Activated CD8-positive, alpha-beta T cell treated with anti-CD3 and anti-CD28 coated beads, Interleukin-2, amount 10 ng/mL, durations not matched to agents 7 days and 5 days (primary cell): ENCODE data around the gene TMEM117. TPM values are rescaled to one million over a fixed set of nuclear protein-coding genes. Genes with fewer than 3 reads are reported as not detected.
"Not testable (repeated sequence)": the region's sequence is repeated elsewhere in the genome, so short reads cannot be mapped to it uniquely, and the experiment has no call there.

Source experiments
- ATAC-seq: fragments of 150-1000 bp; cut with Tn5 transposase; one replicate; pipeline ENCODE4 v1.10.0; 2021; ENCODE audit warnings: moderate library complexity
- CTCF ChIA-PET: fragments of 350-600 bp; sonication (Branson Sonifier 250); formaldehyde crosslinking; loops from one replicate; lab custom pipeline; 2021; ENCODE audit warnings: antibody characterized with exemption; lab: Charles Lee
- POLR2A ChIA-PET: fragments of 350-600 bp; sonication (Branson Sonifier 250); formaldehyde crosslinking; loops from one replicate; lab custom pipeline; 2021; ENCODE audit warnings: antibody characterized with exemption; lab: Charles Lee
- DNase-seq: peaks from one replicate; pipeline ENCODE4 v3.0.0-alpha.2; 2020
- H3K27ac Mint-ChIP-seq: one replicate; pipeline ENCODE4 v1.8.0; 2021; ENCODE audit warnings: mild to moderate bottlenecking, mixed read lengths
- H3K27me3 Mint-ChIP-seq: one replicate; pipeline ENCODE4 v1.8.0; 2021; ENCODE audit warnings: low read depth, mixed read lengths
- H3K36me3 Mint-ChIP-seq: one replicate; pipeline ENCODE4 v1.8.0; 2021; ENCODE audit warnings: low read depth, mixed read lengths
- H3K4me1 Mint-ChIP-seq: one replicate; pipeline ENCODE4 v1.8.0; 2021; ENCODE audit warnings: low read depth, mixed read lengths
- H3K4me3 Mint-ChIP-seq: one replicate; pipeline ENCODE4 v1.8.0; 2021; ENCODE audit warnings: mild to moderate bottlenecking, mixed read lengths
- H3K9me3 Mint-ChIP-seq: one replicate; pipeline ENCODE4 v1.8.0; 2022; ENCODE audit warnings: mixed read lengths; ENCODE audit not compliant: insufficient read depth
- total RNA-seq, 2 experiments: library from RNA; stranded (reverse); gene quantifications; one replicate each; pipeline ENCODE4 v1.2.3, GENCODE V29; 2021

Gene TMEM117
- total RNA-seq, 2 experiments from 2014 or later, result 0.24 to 0.86 TPM

DNA sequence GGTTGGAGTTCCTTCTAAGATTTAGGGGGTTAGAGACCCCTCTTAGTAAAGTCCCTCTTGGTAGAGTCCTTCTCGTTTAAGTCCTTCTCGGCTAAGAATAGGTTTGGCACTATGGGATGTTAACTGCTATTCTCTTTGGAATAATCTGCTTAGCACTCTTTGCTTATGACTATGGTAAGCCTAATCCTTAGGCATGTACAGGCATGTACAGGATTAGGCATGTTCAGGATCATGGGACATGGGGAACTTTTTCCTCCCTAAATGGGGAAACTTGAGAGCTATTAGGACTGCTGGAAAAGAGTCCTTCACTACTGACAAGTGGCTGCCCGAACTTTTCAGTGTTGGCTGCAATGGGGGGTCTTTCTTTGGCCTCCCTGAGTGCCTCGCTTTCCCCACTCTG, 193.3 kb downstream of the TMEM117 start:
- POLR2A ChIA-PET, result no interaction called here
- peaks cover 12% of the 10 kb centered on the region for H3K9me3 Mint-ChIP-seq
- CTCF ChIA-PET, result no interaction called here
- ATAC-seq (no peak), DNase-seq (no peak)
- no peaks in the 10 kb centered on the region for H3K27me3 Mint-ChIP-seq
- H3K27ac Mint-ChIP-seq, result no peak overlapping the region
- H3K4me1 Mint-ChIP-seq, result no peaks in the 10 kb centered on the region
- H3K36me3 Mint-ChIP-seq, result no peaks in the 10 kb centered on the region
- no peak overlapping the region for H3K4me3 Mint-ChIP-seq

DNA sequence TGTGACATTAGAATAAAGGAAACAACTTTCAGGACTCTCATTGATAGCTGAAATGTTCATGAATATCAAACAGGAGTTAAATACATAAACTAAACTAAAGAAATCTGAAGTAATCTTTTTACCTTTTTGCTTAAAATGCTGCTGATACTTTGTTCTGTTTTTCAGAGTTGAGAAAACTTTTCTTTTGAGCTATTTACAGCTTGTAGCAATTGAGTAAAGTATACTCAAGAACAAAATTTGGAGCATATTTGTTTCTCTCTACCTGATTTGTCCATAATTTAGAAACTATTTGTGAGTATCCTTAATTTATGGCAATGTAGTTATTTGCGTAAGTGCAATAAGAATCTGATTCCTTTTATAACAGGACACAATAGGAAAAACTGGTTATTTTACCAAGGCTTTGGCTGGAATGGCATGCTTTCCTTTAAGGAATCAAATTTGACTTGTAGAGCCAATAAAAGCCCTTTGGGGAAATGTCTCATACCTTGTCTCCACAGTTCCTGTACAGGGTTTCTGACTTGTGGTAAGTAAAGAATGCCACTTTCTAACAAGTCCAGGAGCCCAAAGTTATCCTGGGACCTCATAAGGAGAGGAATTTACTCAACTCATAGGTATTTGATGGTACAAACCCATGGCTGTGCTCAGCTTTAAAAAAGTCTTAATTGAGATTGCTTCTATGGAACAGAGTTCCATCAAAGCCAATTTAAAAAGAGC, 195.7 kb downstream of the TMEM117 start:
- H3K27ac Mint-ChIP-seq, result no peak overlapping the region
- ChIA-PET POLR2A (no interaction called here), CTCF (no interaction called here)
- H3K4me1 Mint-ChIP-seq, result no peaks in the 10 kb centered on the region
- no peaks in the 10 kb centered on the region for H3K27me3 Mint-ChIP-seq
- peaks cover 12% of the 10 kb centered on the region for H3K9me3 Mint-ChIP-seq
- DNase-seq (no peak), ATAC-seq (no peak)
- H3K36me3 Mint-ChIP-seq, result no peaks in the 10 kb centered on the region
- H3K4me3 Mint-ChIP-seq, result no peak overlapping the region

DNA sequence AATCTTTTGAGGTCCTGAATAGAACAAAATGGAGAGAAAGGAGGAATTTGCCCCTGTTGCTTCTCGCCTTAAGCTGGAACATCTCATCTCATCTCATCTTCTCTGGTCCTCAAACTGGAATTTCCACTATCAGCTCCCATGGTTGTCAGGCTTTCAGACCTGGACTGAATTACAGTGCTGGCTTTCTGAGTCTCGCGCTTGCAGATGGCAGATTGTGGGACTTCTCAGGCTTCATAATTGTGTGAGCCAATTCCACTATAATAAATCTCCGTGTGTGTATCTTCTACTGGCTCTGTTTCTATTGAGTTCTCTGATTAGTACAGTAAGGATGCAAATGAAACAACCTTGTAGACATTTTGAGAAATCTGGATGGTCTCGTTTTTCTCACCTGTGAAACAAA, 199.0 kb downstream of the TMEM117 start:
- ATAC-seq, result no peak
- CTCF ChIA-PET, result no interaction called here
- Mint-ChIP-seq H3K4me3 (no peak overlapping the region), H3K27me3 (no peaks in the 10 kb centered on the region), H3K36me3 (no peaks in the 10 kb centered on the region), H3K27ac (no peak overlapping the region), H3K9me3 (peaks cover 6% of the 10 kb centered on the region), H3K4me1 (no peaks in the 10 kb centered on the region)
- DNase-seq, result no peak
- POLR2A ChIA-PET, result no interaction called here

DNA sequence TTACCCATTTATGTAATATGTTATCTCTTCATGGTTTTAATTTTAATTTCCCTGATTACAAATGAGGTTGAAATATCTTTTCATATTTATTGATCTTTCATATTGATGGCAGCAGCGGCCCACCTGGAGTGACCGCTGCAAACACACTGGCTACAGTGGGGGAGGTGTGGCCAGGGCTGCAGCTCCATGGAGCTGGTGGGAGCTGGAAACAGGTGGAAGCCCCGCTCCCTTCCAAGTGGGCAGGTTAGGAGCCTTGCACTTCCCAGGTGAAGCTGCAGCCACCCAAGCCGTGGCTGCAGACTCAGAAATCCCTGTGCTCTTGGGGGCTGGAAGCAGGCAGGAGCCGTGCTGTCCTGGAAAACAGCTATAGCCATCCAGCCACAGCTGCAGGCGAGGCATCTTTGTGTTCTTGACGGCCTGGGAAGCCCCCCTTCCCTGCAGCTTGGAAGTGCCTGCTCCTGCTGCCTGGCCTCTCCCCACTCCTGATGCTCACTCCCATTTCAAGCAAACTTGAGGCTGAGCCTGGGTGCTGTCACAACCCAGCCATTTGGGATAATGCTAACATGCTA, 201.1 kb downstream of the TMEM117 start:
- DNase-seq, result no peak
- Mint-ChIP-seq H3K4me1 (no peaks in the 10 kb centered on the region), H3K4me3 (no peak overlapping the region), H3K27me3 (no peaks in the 10 kb centered on the region), H3K27ac (no peak overlapping the region), H3K36me3 (no peaks in the 10 kb centered on the region), H3K9me3 (peaks cover 6% of the 10 kb centered on the region)
- ChIA-PET POLR2A (no interaction called here), CTCF (no interaction called here)
- ATAC-seq, result no peak

DNA sequence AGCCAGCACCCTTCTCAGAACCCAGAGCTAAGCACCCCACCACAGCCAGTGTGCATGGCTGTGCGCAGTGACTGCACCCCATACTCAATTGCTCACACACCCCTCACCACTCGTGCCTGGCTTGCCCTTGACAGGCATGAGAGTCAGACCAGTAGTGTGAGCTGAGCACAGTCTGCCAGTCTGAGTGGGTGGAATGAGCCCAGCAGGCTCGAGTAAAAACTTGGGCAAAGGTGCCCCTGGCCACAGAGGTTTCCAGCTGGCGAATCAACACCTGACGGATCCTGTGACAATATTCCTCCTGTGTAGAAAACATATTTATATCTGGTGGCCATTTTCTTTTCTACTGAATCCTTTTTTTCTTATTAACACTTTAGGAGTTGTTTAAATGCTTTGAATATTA, 202.5 kb downstream of the TMEM117 start:
- Mint-ChIP-seq H3K27ac (no peak overlapping the region), H3K4me1 (no peaks in the 10 kb centered on the region), H3K36me3 (no peaks in the 10 kb centered on the region), H3K9me3 (no peaks in the 10 kb centered on the region), H3K4me3 (no peak overlapping the region), H3K27me3 (no peaks in the 10 kb centered on the region)
- CTCF ChIA-PET, result interaction anchor here (1.3 kb wide), 1 partner anchor 23 kb away, joined by 3 read pairs; no protein-coding TSS in a partner anchor
- ATAC-seq (no peak), DNase-seq (no peak)
- POLR2A ChIA-PET, result no interaction called here

DNA sequence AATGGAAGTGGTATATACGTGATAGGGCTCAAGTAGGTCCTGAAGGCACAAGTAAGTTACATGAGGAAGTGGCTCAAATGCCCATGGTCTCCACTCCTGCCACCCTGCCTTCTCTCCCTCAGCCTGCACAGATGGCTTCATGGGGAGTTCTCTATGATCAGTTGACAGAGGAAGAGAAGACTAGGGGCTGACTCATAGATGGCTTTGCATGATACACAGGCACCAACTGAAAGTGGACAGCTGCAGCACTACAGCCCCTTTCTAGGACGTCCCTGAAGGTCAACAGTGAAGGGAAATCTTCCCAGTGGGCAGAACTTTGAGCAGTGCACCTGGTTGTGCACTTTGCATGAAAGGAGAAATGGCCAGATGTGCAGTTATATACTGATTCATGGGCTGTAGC, 208.6 kb downstream of the TMEM117 start:
- CTCF ChIA-PET, H3K4me3 Mint-ChIP-seq, H3K27me3 Mint-ChIP-seq, DNase-seq, H3K27ac Mint-ChIP-seq, H3K9me3 Mint-ChIP-seq, POLR2A ChIA-PET, H3K4me1 Mint-ChIP-seq, ATAC-seq, H3K36me3 Mint-ChIP-seq: not testable (repeated sequence)

DNA sequence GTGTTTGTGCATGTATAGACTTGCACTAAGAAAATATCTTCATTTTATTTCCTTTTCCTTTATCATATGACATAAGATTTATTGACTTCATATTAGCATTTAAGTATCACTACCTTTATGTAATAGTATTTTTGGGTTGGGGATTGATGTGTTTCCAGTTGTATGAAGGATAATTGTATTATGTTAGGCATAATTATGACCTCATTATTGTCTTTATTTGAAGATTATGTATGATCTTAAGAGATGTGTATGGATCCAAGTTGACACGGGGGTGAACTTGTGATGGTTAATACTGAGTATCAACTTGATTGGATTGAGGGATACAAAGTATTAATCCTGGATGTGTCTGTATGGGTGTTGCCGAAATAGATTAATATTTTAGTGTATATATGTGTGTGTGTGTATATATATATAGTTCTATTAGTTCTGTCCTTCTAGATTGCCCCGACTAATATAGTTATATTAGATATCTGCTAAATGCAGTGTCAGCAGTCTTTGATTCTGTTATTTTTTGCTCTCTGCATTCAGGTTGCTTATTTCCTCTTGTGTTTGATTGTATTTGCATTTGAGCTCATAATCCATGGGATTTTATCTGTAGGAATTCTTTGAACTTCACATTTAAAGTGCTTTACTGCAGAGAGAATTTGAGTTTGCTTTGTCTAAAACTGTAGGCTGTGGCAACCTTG, 211.0 kb downstream of the TMEM117 start:
- POLR2A ChIA-PET, result no interaction called here
- Mint-ChIP-seq H3K36me3 (no peaks in the 10 kb centered on the region), H3K27me3 (no peaks in the 10 kb centered on the region), H3K9me3 (peaks cover 4% of the 10 kb centered on the region), H3K27ac (no peak overlapping the region), H3K4me3 (no peak overlapping the region), H3K4me1 (no peaks in the 10 kb centered on the region)
- DNase-seq (no peak), ATAC-seq (no peak)
- CTCF ChIA-PET, result no interaction called here

DNA sequence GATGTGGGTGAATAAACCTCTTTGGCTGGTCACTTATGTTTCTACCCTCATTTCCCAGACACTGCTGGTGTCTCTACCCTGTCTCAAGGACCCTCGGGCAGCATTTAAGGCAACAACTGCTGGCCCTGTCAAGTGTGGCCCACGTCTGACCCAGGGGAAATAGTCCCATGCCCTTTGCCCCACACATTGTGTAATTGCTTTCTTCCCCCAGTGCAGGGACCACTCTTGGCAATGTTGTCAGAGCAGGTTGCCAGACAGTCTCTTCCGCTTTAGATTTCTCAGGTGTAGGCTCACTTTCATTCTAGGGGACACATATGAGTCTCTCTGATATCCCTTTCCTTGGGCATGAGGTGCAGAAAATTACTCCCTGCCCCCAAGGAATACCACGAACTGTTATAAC, 216.7 kb downstream of the TMEM117 start:
- no peak for DNase-seq
- Mint-ChIP-seq H3K4me1 (no peaks in the 10 kb centered on the region), H3K27me3 (no peaks in the 10 kb centered on the region), H3K9me3 (peaks cover 4% of the 10 kb centered on the region), H3K36me3 (no peaks in the 10 kb centered on the region), H3K4me3 (no peak overlapping the region), H3K27ac (no peak overlapping the region)
- ATAC-seq, result no peak
- CTCF ChIA-PET, result no interaction called here
- POLR2A ChIA-PET, result no interaction called here

DNA sequence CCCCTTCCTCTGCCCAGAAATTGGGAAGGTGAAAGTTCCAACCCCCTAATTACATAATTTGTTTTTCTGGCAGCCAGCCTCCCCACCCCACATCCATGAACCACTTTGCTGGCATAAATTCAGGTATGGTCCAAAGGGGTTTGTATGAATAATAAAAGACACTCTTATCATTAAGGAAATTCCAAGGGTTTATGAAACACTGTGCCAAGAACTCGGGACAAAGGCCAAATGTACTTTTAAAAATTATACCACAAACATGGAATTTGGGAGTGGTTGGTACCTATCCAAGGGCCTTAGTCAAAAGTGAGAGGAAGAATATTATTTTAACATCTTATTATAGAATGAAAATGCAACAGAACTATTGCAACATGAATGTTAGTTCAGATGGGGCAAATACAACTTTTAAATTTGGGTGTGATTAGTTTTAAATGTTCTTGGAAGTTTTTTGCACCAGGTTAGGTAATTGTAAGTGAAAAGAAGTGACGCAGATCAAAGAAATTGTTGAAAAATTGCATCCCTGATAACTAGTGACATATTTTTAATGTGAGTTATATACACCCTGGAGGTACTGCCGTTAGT, 217.8 kb downstream of the TMEM117 start:
- no peak overlapping the region for H3K4me3 Mint-ChIP-seq
- no peaks in the 10 kb centered on the region for H3K4me1 Mint-ChIP-seq
- no peaks in the 10 kb centered on the region for H3K36me3 Mint-ChIP-seq
- CTCF ChIA-PET, result no interaction called here
- POLR2A ChIA-PET, result no interaction called here
- no peak overlapping the region for H3K27ac Mint-ChIP-seq
- DNase-seq (no peak), ATAC-seq (no peak)
- no peaks in the 10 kb centered on the region for H3K9me3 Mint-ChIP-seq
- no peaks in the 10 kb centered on the region for H3K27me3 Mint-ChIP-seq

DNA sequence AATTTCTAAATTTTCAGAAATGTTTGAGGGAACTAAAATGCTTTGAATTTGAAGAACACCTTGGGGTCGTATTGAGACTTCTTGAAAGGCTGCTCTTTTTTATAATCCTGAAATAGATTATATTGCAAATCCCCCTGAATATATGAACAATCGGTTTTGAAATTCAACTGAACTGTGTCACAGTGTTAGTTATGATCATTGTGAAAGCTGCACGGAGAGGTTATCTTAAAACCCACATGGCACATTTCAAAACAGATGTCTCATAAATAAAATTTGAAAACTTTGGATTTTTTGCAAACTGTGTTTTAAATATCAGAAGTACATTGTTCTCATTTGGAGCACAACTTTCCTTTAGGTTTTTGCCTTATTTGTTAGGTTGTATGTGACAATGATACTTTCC, 218.4 kb downstream of the TMEM117 start:
- H3K27ac Mint-ChIP-seq, result no peak overlapping the region
- no peaks in the 10 kb centered on the region for H3K9me3 Mint-ChIP-seq
- CTCF ChIA-PET, result no interaction called here
- DNase-seq (no peak), ATAC-seq (no peak)
- POLR2A ChIA-PET, result no interaction called here
- no peaks in the 10 kb centered on the region for H3K36me3 Mint-ChIP-seq
- H3K27me3 Mint-ChIP-seq, result no peaks in the 10 kb centered on the region
- H3K4me1 Mint-ChIP-seq, result no peaks in the 10 kb centered on the region
- H3K4me3 Mint-ChIP-seq, result no peak overlapping the region

DNA sequence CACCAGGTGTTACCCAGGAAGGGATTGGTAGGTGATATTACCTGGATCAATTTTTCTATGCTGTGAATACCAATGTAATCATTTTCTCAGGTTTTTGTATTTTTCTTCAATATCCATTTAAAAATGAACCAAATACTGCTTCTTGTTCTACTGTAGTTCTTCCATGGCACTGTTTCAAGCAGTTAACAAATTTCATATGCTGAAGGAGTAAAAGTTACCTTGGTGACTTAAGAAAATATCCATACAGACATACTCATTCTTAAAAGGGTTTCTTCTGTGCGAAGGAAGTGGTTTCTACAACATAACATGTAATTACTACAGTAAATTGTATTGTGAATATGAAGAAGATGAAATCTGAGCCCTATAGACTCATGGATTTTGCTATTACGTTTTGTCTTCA, 222.5 kb downstream of the TMEM117 start:
- POLR2A ChIA-PET, result interaction anchor here (0.7 kb wide), 1 partner anchor 307 kb away, joined by 4 read pairs; no protein-coding TSS in a partner anchor
- DNase-seq (no peak), ATAC-seq (no peak)
- Mint-ChIP-seq H3K4me1 (no peaks in the 10 kb centered on the region), H3K27ac (no peak overlapping the region), H3K9me3 (no peaks in the 10 kb centered on the region), H3K27me3 (no peaks in the 10 kb centered on the region), H3K4me3 (no peak overlapping the region), H3K36me3 (no peaks in the 10 kb centered on the region)
- CTCF ChIA-PET, result no interaction called here

DNA sequence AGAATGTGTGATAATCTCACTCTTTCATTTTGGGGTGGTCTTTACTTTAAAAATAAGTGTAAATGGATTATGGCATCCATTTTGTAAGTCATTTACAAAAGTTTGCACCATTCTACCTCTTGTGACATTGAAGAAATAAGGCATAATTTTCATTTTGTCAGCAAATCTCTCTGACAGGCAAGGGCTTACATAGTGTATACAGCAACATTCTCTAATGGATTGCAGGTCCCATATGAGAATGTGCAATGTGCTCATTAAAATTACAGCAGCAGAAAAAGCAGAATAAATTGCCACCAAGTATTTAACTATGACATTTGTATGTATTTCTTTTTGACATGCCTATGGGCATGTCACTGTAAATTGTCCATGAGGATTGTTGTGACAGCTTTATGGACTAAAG, 223.6 kb downstream of the TMEM117 start:
- no peak for ATAC-seq
- H3K4me1 Mint-ChIP-seq, result no peaks in the 10 kb centered on the region
- POLR2A ChIA-PET, result no interaction called here

More for the DNA sequence above, 223.6 kb downstream of the TMEM117 start:
- Mint-ChIP-seq H3K27me3 (no peaks in the 10 kb centered on the region), H3K4me3 (no peak overlapping the region), H3K27ac (no peak overlapping the region), H3K9me3 (no peaks in the 10 kb centered on the region), H3K36me3 (no peaks in the 10 kb centered on the region)
- no peak for DNase-seq
- CTCF ChIA-PET, result no interaction called here
